ENCODE results near the gene GPC5.
"Not testable (repeated sequence)": the region's sequence is repeated elsewhere in the genome, so short reads cannot be mapped to it uniquely, and the experiment has no call there.

GPC5 gene

DNA sequence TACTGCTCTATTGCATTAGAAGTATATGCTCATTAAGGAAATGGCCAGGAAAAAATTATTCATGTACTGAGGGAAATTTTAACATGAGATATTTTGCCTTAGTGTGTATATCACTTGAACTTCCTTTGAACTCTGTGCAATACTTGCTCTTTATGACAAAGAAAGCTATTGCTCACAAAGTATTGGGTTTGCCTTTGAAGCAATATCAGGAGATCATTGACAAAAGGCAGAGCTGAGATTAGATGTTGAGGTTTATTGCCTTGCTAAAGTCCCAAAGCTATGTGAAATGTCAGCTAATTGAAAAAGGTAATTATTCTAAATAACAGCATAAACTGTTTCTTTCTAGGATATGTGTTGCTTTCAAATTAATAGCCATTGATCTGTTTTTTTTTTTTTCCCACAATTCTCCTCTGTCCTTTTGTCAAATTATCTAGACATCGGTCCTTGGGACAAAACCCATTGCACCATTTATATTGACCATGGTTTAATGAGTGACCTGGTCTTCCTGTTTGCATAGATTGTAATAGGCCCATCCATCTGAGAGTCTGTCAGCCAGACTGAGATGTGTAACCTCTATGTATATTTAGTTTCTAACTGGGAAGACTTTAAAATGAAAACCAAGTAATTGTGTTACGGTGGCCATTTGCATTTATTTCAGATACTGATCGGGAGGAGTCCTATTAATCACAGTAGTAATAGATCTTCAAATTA lies 1075.5 kb downstream of the GPC5 start:
- no peak for DNase-seq (ENCODE audit: low read depth)

DNA sequence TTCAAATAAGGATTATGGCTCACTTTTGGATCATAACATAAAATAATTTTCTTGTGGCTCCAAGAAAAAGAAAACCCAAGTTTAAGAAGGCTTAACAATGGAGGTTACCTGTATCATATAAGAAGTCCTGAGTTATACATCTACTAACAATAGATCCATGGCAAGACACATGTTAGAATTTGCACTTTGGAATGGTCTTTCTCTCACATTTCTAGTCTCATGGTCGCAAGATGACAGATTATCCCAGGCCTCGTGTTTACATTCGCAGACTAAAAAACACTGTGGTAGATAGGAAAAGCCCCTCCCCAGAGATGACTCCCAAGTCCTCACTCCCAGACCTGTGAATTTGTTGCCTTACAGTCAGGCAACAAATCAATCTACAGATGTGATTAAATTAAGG lies 1082.0 kb downstream of the GPC5 start:
- DNase-seq (ENCODE audit: low read depth) = no peak

- not testable (repeated sequence) for DNase-seq (ENCODE audit: low read depth)
Measured at GRCh38 chr13:92482790-92483189, 1084.4 kb downstream of the GPC5 start.

- DNase-seq (ENCODE audit: low read depth) = no peak
Measured at GRCh38 chr13:92483894-92484293, 1085.5 kb downstream of the GPC5 start.

DNA sequence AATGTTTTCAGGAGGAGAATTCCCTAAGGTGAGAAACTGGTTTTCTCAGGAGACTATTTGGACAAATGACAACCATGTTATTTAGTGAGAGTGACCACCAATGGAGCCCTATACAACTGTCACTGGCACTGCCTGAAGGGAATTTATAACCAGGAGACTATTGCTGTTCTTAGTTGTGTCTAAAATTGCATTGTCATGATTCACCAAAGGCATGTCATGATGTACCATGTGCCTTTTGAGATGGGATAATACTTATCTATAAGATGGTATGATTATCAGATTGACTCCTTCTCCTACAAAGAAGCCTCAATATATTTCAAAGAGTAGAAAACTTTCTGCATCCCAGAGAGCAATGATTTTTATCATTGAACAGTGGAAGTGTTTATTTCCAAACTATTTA lies 1088.8 kb downstream of the GPC5 start:
- DNase-seq (ENCODE audit: low read depth) = no peak

- DNase-seq (ENCODE audit: low read depth) = no peak
Measured at GRCh38 chr13:92488249-92488852, 1089.9 kb downstream of the GPC5 start.

- DNase-seq (ENCODE audit: low read depth) = no peak
Measured at GRCh38 chr13:92491839-92492238, 1093.4 kb downstream of the GPC5 start.

DNA sequence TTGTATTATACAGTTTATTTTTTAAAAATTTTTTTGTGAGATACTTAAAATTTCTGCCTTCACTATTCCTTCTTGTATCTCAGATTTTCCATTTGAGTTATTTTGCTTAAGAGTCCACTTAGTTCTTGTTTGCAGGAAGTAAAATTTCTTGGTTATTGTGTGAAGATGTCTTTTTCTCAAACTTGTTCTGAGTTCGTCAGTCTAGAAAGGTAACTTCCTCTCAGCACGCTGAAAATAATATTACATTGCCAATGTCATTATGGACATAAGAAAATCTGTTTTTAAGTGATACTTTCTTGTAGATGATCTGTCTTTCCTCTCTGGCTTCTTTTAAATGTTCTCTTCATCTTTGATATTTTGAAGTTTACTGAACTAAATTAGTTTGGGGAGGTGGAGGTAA lies 1096.5 kb downstream of the GPC5 start:
- DNase-seq (ENCODE audit: low read depth) = no peak

- DNase-seq (ENCODE audit: low read depth) = no peak
Measured at GRCh38 chr13:92500192-92500591, 1101.8 kb downstream of the GPC5 start.

DNA sequence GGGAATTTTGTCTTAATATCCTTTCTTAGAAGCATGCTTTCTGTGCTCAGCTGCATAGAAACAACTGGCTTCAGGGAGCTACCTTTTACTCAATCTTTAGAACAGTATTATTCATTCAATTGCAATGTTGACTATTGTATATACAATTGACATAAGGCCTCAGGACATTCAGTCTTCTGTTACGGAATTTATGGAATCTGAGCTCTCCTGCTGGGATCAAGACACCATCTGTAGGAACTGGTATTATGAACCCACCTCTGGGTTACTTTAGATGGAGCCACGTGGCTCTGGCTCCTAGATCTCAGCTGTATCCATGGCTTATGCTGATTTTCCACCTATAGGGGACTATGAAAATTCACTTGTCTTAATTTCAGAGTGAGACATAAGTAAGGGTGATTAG lies 1112.0 kb downstream of the GPC5 start:
- no peak for DNase-seq (ENCODE audit: low read depth)

- DNase-seq (ENCODE audit: low read depth) = no peak
Measured at GRCh38 chr13:92512852-92513251, 1114.4 kb downstream of the GPC5 start.

- no peak for DNase-seq (ENCODE audit: low read depth)
Measured at GRCh38 chr13:92513672-92514071, 1115.3 kb downstream of the GPC5 start.

GRCh38 chr13:92514420-92515125 lies 1116.2 kb downstream of the GPC5 start:
- no peak for DNase-seq (ENCODE audit: low read depth)

DNA sequence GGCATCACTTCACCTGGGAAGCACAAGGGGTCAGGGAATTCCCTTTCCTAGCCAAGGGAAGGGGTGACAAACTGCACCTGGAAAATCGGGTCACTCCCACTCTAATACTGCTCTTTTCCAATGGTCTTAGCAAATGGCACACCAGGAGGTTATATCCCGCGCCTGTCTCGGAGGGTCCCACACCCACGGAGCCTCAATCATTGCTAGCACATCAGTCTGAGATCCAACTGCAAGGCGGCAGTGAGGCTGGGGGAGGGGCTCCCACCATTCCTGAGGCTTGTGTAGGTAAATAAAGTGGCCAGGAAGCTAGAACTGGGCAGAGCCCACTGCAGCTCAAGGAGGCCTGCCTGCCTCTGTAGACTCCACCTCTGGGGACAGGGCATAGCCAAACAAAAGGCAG lies 1118.5 kb downstream of the GPC5 start:
- not testable (repeated sequence) for DNase-seq (ENCODE audit: low read depth)

GRCh38 chr13:92518622-92519021 lies 1120.2 kb downstream of the GPC5 start:
- not testable (repeated sequence) for DNase-seq (ENCODE audit: low read depth)

DNA sequence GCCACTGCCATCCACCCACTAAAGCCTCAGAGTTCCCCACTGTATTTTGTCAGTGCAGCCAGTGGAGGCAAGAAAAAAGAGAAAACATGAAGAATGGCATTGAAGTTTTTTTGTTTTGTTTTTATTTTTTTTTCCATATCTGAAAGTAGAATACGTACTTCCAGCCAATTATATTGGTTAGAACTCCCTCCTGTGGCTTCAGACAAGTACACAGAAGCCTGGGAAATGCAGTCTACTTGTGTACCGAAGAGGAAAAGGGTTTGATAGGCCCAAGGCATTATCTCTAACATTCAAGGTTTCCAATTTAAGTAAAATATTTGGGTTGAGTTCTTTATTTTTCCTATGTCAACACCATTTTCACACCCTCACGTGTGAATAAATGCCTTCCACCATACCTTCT lies 1131.9 kb downstream of the GPC5 start:
- DNase-seq (ENCODE audit: low read depth) = no peak

DNA sequence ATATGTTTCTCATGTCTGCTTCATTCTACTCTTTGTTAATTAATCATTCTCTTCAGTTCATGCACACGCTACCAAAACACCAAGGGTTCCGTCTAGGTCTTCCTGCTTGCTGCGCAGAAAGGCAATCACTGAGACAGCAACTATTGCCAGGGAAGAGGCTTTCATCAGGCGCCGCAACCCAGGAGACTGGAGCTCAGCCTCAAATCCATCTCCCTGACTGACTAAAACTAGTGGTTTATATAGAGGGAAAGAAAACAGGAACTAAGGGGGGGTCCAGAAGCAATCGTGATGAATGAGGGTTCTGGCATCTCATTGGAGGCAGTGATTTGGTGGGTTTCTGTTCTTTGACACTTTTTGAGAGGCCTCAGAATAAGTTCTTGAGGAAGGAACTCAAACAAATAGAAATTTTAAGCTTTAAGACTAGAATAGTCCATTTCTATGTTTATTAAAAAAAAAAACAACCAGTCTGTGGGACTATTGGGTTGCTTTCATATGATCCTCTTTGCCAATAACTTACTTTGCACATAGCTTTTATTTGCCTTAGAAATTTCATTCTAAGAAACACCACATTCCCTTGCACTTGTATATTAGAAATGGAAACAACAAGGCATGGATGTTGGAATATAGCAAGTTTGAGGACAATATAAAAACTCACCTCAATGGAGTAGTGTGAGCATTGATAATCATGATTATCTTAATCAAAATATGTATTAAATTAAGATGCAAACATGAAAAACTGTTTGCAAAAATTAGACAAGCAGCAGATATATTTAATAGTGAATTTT lies 1137.0 kb downstream of the GPC5 start:
- DNase-seq (ENCODE audit: low read depth) = no peak

- DNase-seq (ENCODE audit: low read depth) = no peak
Measured at GRCh38 chr13:92537471-92537870, 1139.0 kb downstream of the GPC5 start.

GRCh38 chr13:92538164-92538563 lies 1139.7 kb downstream of the GPC5 start:
- no peak for DNase-seq (ENCODE audit: low read depth)

- not testable (repeated sequence) for DNase-seq (ENCODE audit: low read depth)
Measured at GRCh38 chr13:92539148-92539547, 1140.7 kb downstream of the GPC5 start.

GRCh38 chr13:92547266-92547665 lies 1148.8 kb downstream of the GPC5 start:
- DNase-seq (ENCODE audit: low read depth) = no peak

GRCh38 chr13:92549276-92549675 lies 1150.9 kb downstream of the GPC5 start:
- DNase-seq (ENCODE audit: low read depth) = no peak

All from stimulated activated CD8-positive, alpha-beta memory T cell treated with anti-CD3 and anti-CD28 coated beads, Interleukin-4, amount 100 ng/mL, for 24 hours (primary cell).